GM13977 (cell line): Measurements from ENCODE around the gene COL27A1.

Experiments
- DNase-seq: peaks from one replicate; pipeline ENCODE4 v3.0.0; 2012; ENCODE audit warnings: low spot score
- CTCF ChIP-seq: IDR thresholded peaks from 2 replicates; pipeline ENCODE4 v1.5.1; 2012; ENCODE audit warnings: mild to moderate bottlenecking, control low read depth; ENCODE audit not compliant: insufficient read depth; ENCODE audit errors: extremely low read depth, missing control alignments
- in situ Hi-C: fragments of 300-500 bp; cut with MboI; formaldehyde crosslinking; loops from one replicate; pipeline ENCODE4 v1.12.0; 2022; ENCODE audit warnings: low sequenced_read_pairs, low pct_unique_long_range_greater_than_20kb, mixed read lengths, inconsistent platforms; ENCODE audit not compliant: unreplicated experiment

Gene COL27A1

GRCh38 chr9:114313186-114313585, 157.8 kb downstream of the COL27A1 start:
- no peak for TF ChIP-seq CTCF
- no peak for DNase-seq
- in situ Hi-C loops, result no loop called here

- in situ Hi-C loops, result no loop called here
- no peak for TF ChIP-seq CTCF
- no peak for DNase-seq
Observed at GRCh38 chr9:114314256-114314867, 159.0 kb downstream of the COL27A1 start.

DNA sequence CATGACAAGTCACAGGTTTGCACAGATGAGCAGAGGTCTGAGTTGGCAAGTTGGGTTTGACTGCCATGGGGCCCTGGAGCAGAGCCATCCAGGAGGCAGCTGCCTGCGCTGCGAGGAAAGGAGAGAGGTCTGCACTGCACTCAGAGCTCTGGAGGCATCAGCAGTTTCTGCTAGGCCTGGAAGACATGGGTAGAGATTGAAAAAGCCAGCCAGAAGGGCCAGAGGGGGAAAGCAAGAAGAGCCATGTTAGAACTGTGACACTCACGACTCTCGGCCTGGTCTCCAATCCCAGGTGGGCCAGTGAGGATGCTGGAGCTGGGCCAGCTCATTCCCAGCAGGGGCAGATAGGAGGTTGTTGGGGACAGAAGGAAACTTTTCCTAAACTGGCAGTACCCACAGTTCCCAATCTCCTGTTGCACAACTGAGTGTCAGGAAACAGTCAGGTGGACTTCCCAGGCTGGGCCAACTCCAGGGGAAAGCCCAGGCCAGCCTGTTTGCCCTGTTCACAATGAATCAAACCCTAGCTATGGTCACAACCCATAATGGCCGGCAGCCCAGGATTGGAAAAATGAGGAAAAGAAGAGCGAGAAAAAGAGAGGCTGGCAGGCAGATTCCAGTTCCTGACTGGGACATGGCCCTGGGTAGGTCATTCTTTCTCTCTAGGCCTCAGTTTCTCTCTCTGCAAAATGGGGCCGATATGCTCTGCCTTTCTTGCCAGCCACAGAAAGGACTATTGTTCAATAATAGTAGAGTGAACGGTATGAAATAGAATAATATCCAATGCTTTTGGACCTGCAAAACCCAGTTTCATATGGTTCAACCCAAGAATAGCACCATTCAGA, 159.8 kb downstream of the COL27A1 start:
- in situ Hi-C loops, result no loop called here
- DNase-seq, result no peak
- TF ChIP-seq CTCF, result no peak

DNA sequence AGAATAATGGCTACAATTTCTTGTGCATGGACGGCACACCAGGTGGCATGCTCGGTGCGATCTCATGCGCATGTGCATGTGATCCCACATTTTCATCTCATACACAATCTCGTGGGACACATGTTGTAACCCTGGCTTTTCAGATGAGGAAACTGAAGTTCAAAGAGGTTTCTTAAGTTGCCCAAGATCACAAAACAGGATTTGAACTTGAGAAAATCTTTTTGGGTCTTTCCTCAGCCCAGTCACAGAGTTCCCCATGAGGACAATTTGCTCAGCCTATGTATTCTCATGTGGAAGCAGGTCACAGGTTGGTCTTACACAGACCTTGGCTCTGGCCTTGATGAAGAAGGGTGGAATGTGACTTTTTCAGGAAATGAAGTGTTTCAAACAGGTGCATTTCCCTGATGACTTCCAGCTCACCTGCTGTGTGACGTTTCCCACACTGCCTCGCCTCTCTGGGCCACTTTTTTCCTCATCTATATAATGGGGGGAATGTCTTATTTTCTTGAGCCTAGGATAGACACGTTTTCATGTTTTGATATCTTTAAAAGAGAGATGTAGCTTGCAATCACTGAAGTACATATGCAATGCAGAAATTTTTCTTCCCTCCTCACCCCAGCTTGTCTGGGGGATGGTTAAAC, 160.5 kb downstream of the COL27A1 start:
- TF ChIP-seq CTCF, result no peak
- DNase-seq, result no peak
- in situ Hi-C loops, result no loop called here

GRCh38 chr9:114316605-114317230, 161.4 kb downstream of the COL27A1 start:
- DNase-seq, result no peak
- in situ Hi-C loops, result no loop called here
- no peak for TF ChIP-seq CTCF

DNA sequence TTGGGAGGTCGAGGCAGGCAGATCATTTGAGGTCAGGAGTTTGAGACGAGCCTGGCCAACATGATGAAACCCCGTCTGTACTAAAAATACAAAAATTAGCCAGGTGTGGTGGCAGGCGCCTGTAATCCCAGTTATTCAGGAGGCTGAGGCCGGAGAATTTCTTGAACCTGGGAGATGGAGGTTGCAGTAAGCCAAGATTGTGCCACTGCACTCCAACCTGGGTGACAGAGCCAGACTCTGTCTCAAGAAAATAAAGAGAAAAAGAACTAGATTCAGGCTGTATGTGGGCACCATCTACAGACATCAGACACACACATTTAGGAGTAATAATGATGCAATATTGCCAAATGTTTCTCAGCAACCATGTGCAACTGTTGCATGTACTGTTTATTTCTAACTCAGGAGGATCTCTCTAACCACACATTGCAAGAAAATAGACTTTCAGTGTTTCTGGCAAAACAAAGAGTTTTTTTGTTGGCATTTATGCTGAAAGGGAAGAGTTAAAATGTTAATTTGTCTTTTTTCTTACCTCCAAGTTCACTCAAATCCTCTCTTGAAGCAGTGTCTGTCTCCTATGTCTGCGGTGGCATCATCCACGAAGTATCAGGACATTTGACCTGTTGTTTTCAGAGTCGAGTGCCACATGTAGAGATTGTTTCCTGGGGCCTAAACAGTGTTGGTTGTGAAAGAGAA, 162.5 kb downstream of the COL27A1 start:
- no peak for DNase-seq
- in situ Hi-C loops, result no loop called here
- TF ChIP-seq CTCF, result no peak
